ENCODE data around the gene SKAP2.

- no peak for TF ChIP-seq NFIC (IDR thresholded peaks at IDR 0.05)
- no peak for TF ChIP-seq MAX (IDR thresholded peaks at IDR 0.05)
These were observed 87.0 kb downstream of the SKAP2 start for GRCh38 chr7:26777385-26777784.
